Panc1 (cell line): ENCODE results near the gene RIMKLA. TPM values are rescaled to one million over a fixed set of nuclear protein-coding genes. Genes with fewer than 3 reads are reported as not detected.

Source experiments
- ATAC-seq: fragments of 200-7000 bp; cut with Tn5 transposase; 2 replicates; pipeline ENCODE4 v1.9.1; 2020; ENCODE audit warnings: mild to moderate bottlenecking, moderate library complexity
- BruUV-seq: library from RNA; stranded (reverse); fragments of 400-500 nt; replicated peaks from 2 replicates; lab custom pipeline; 2021; lab: Mats Ljungman, UMichigan
- CTCF ChIA-PET: fragments of 300-600 bp; sonication (Branson Sonifier 250); formaldehyde crosslinking; loops from one replicate; lab custom pipeline; 2022; ENCODE audit warnings: antibody characterized with exemption; lab: Charles Lee
- POLR2A ChIA-PET: fragments of 300-600 bp; sonication (Branson Sonifier 250); formaldehyde crosslinking; loops from one replicate; lab custom pipeline; 2022; ENCODE audit warnings: antibody characterized with exemption; lab: Charles Lee
- DNase-seq: peaks from one replicate; pipeline ENCODE4 v3.0.0-alpha.2; 2010; ENCODE audit warnings: low read depth, low spot score
- H3K27ac ChIP-seq: 2 replicates; pipeline ENCODE4 v1.5.1; 2011; ENCODE audit warnings: mild to moderate bottlenecking, low read length, inconsistent platforms
- H3K27me3 ChIP-seq: fragments of 200-500 bp; sonication (Bioruptor generic); 2 replicates; pipeline ENCODE4 v1.6.0; 2014; ENCODE audit warnings: low read length, inconsistent platforms; ENCODE audit not compliant: control insufficient read depth, insufficient read depth
- H3K36me3 ChIP-seq: fragments of 200-500 bp; sonication (Bioruptor generic); 2 replicates; pipeline ENCODE4 v1.5.1; 2014; ENCODE audit warnings: inconsistent platforms, mild to moderate bottlenecking, low read length, moderate library complexity; ENCODE audit not compliant: control insufficient read depth, insufficient read depth
- H3K4me1 ChIP-seq: 2 replicates; pipeline ENCODE4 v1.5.1; 2011; ENCODE audit warnings: inconsistent platforms, mild to moderate bottlenecking, low read length, moderate library complexity; ENCODE audit not compliant: control insufficient read depth, insufficient read depth
- H3K4me3 ChIP-seq, 2 experiments: 2 replicates each; pipeline ENCODE4 v1.5.1; 2011 to 2012; ENCODE audit warnings: low read depth in 2 of 2, low read length in 2 of 2, mild to moderate bottlenecking in 2 of 2, inconsistent platforms in 1 of 2, moderate library complexity in 1 of 2
- H3K9me3 ChIP-seq: fragments of 200-500 bp; sonication (Bioruptor generic); 2 replicates; pipeline ENCODE4 v1.5.1; 2014; ENCODE audit warnings: low read depth, mild to moderate bottlenecking, inconsistent platforms, low read length, moderate library complexity; ENCODE audit not compliant: control insufficient read depth, insufficient read depth
- CTCF ChIP-seq: fragments of 450-650 bp; IDR thresholded peaks from 2 replicates; pipeline ENCODE4 v1.5.1; 2017; ENCODE audit warnings: mild to moderate bottlenecking
- POLR2AphosphoS5 ChIP-seq: IDR thresholded peaks from 2 replicates; pipeline ENCODE4 v1.6.1; 2012; ENCODE audit warnings: mild to moderate bottlenecking, low read depth, low read length, moderate library complexity
- REST ChIP-seq, 2 experiments: IDR thresholded peaks; 2 replicates each; pipeline ENCODE4 v1.6.1; 2011 to 2012; ENCODE audit warnings: low read depth in 2 of 2, control low read depth in 1 of 2, low read length in 1 of 2, mild to moderate bottlenecking in 1 of 2, moderate library complexity in 1 of 2; ENCODE audit not compliant: insufficient read depth in 1 of 2
- SIN3A ChIP-seq: IDR thresholded peaks from 2 replicates; pipeline ENCODE4 v1.6.1; 2012; ENCODE audit warnings: low read depth, mild to moderate bottlenecking, low read length, moderate library complexity, borderline replicate concordance; ENCODE audit not compliant: insufficient read depth
- TCF7L2 ChIP-seq: IDR thresholded peaks from 2 replicates; pipeline ENCODE4 v1.6.1; 2011; ENCODE audit warnings: mild to moderate bottlenecking, low read depth, low read length, inconsistent platforms
- in situ Hi-C: cut with HindIII; loops from 2 replicates; pipeline ENCODE4 v1.10.0; 2016; ENCODE audit warnings: low sequenced_read_pairs, low pct_unique_long_range_greater_than_20kb
- intact Hi-C: fragments of 100-400 bp; cut with micrococcal nuclease; formaldehyde crosslinking; loops from one replicate; pipeline ENCODE4 v1.10.0; 2022; ENCODE audit not compliant: unreplicated experiment
- total RNA-seq: library from RNA; stranded (reverse); gene quantifications from one replicate; pipeline ENCODE4 v1.2.1, GENCODE V29; 2021; ENCODE audit not compliant: unreplicated experiment

The RIMKLA gene
- total RNA-seq, 1 experiment from 2014 or later, result 13.6 TPM

- Histone ChIP-seq H3K4me1 (peaks cover 41% of the 10 kb centered on the region), H3K27ac (peak within 1 kb of the TSS; percentile 98), H3K9me3 (no peaks in the 10 kb centered on the region), H3K4me3 (peak within 1 kb of the TSS; percentile 85 to 98), H3K27me3 (no peaks in the 10 kb centered on the region), H3K36me3 (peaks cover 2% of the 10 kb centered on the region; the same call in 1 of the 2 replicates)
- ChIA-PET POLR2A (no interaction called here), CTCF (no interaction called here)
- in situ Hi-C loops (no loop called here), intact Hi-C loops (loop anchor here (5.0 kb wide), 2 partner anchors 127 to 158 kb away; partner anchors contain the start of gene CCDC30)
- BruUV-seq, result no TSS peak
- TF ChIP-seq TCF7L2, result peak; percentile 17; the same call in 1 of the 2 replicates
- TF ChIP-seq SIN3A, result peak; percentile 56; the same call in 1 of the 2 replicates
- TF ChIP-seq REST (IDR thresholded peaks at IDR 0.05; ENCODE audit: insufficient read depth in 1 of 2, low read depth in 2 of 2, low read length in 1 of 2), result peak in 1 of 2 experiments; percentile 73; a peak in 1 of 4 replicates
- TF ChIP-seq CTCF, result no peak
- TF ChIP-seq POLR2AphosphoS5, result peak; percentile 95
- DNase-seq, result peak; percentile 82
- peak; percentile 91 for ATAC-seq
These were observed 45.4 kb upstream of the RIMKLA start, which contains the start of gene FOXJ3 for GRCh38 chr1:42335050-42335808. FOXJ3 (minus strand) TSS chr1:42335235; CDS start chr1:42311093, 24,142 bp downstream.

- ATAC-seq (peak; percentile 9), DNase-seq (no peak)
- TSS peak; percentile 96 for BruUV-seq
- Histone ChIP-seq H3K27ac (peak overlapping the region; percentile 98), H3K4me1 (peaks cover 49% of the 10 kb centered on the region), H3K9me3 (no peaks in the 10 kb centered on the region), H3K36me3 (peaks cover 2% of the 10 kb centered on the region; the same call in 1 of the 2 replicates), H3K27me3 (no peaks in the 10 kb centered on the region), H3K4me3 (peak overlapping the region; percentile 85 to 98)
- in situ Hi-C loops (no loop called here), intact Hi-C loops (loop anchor here (5.0 kb wide), 2 partner anchors 126 to 159 kb away; partner anchors contain the start of gene CCDC30)
- TF ChIP-seq CTCF (no peak), SIN3A (no peak), POLR2AphosphoS5 (no peak), REST (IDR thresholded peaks at IDR 0.05; ENCODE audit: insufficient read depth in 1 of 2, low read depth in 2 of 2, low read length in 1 of 2) (no peak), TCF7L2 (no peak)
- ChIA-PET POLR2A (no interaction called here), CTCF (no interaction called here)
These were observed 44.6 kb upstream of the RIMKLA start for GRCh38 chr1:42335809-42336518.
